BE2C (cell line): ENCODE data around the gene SH3RF3.

Source experiments
- DNase-seq: peaks from one replicate; pipeline ENCODE4 v3.0.0-alpha.2; 2020
- H3K27me3 ChIP-seq: fragments of 250-450 bp; sonication (Bioruptor Pico); 2 replicates; pipeline ENCODE4 v1.5.1; 2020; ENCODE audit warnings: mild to moderate bottlenecking
- H3K36me3 ChIP-seq: fragments of 250-450 bp; sonication (Bioruptor Pico); 2 replicates; pipeline ENCODE4 v1.5.1; 2020; ENCODE audit warnings: mild to moderate bottlenecking
- H3K4me1 ChIP-seq: fragments of 250-450 bp; sonication (Bioruptor Pico); 2 replicates; pipeline ENCODE4 v1.5.1; 2020
- H3K4me3 ChIP-seq: 2 replicates; pipeline ENCODE4 v1.5.1; 2011; ENCODE audit warnings: low read depth, low read length
- H3K9me3 ChIP-seq: fragments of 250-450 bp; sonication (Bioruptor Pico); 2 replicates; pipeline ENCODE4 v1.5.1; 2020
- TF ChIP-seq, protein P1 (sequence below): IDR thresholded peaks from 2 replicates; pipeline ENCODE4 v1.5.1; 2012; ENCODE audit warnings: mild to moderate bottlenecking, low read depth, low read length

The SH3RF3 gene

DNA sequence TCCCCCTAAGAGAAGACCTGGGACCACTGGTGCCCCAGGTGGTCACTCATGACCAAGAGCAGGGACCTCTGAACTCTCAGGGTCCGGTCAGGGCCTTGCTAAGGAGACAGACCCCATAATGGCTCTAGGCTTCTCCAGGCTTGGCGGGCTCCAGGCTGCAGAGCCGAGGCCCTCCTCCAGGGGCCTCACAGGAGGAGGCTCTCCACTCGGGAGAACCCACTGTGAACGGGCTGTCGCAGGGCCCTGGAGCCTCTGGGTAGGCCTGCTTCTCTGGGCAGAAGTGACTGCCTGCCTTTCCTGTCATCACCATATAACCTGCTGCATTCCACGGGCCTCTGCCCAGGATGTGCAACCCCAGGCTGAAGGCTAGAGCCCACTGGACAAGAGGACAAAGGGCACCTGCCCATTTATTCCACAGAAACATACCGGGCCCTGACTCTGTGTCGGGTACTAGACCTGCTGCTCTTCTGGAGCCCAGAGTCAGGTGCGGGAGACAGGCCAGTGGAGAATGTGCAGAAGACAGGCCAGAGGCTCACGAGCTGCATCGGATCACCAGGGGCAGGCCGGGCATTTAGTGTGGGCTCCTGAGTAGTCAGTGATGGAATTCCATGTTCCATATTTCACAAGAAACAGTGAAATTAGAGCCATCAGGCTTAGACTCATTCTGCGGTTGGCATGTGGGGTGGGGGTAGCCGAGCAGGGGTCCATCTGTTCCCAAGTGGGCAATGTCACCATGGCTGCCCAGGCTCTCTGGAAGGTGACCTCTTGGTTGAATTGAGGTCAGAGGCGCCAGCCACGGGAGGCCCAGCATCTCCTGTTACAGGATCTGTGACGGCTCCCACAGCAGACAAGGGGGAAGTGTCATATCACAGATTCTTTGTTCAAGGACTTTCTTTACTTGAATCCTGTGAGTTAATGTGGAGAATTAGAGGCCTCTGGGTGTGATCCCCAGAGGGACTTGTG, 220.8 kb downstream of the SH3RF3 start:
- no peak for DNase-seq
- Histone ChIP-seq H3K27me3 (no peaks in the 10 kb centered on the region), H3K4me1 (no peaks in the 10 kb centered on the region), H3K4me3 (no peak overlapping the region), H3K9me3 (no peaks in the 10 kb centered on the region), H3K36me3 (no peaks in the 10 kb centered on the region)
- TF ChIP-seq, protein P1, sequence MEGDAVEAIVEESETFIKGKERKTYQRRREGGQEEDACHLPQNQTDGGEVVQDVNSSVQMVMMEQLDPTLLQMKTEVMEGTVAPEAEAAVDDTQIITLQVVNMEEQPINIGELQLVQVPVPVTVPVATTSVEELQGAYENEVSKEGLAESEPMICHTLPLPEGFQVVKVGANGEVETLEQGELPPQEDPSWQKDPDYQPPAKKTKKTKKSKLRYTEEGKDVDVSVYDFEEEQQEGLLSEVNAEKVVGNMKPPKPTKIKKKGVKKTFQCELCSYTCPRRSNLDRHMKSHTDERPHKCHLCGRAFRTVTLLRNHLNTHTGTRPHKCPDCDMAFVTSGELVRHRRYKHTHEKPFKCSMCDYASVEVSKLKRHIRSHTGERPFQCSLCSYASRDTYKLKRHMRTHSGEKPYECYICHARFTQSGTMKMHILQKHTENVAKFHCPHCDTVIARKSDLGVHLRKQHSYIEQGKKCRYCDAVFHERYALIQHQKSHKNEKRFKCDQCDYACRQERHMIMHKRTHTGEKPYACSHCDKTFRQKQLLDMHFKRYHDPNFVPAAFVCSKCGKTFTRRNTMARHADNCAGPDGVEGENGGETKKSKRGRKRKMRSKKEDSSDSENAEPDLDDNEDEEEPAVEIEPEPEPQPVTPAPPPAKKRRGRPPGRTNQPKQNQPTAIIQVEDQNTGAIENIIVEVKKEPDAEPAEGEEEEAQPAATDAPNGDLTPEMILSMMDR: no peak

DNA sequence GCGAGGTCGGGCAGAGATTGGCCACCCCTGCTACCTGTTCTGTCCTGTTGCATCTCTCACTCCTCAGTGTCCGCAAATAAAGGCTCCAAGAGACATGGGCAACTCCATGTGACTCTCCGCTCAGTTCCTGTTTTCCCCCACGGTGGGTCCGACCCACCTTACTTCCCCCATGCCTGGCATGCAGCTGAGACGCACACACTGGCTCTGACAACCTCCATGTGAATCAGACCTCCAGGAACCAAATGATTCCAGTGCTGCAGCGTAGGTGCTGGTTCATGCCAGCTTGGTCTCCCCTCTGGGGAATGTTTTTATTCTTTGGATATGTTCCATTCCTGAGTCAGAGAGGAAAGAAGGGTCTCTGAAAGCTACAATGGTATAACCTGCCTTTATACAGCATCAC, 221.5 kb downstream of the SH3RF3 start:
- no peak for DNase-seq
- H3K36me3 ChIP-seq: no peaks in the 10 kb centered on the region
- no peaks in the 10 kb centered on the region for H3K4me1 ChIP-seq
- no peaks in the 10 kb centered on the region for H3K27me3 ChIP-seq
- no peak overlapping the region for H3K4me3 ChIP-seq
- TF ChIP-seq, protein P1: no peak
- H3K9me3 ChIP-seq: no peaks in the 10 kb centered on the region

DNA sequence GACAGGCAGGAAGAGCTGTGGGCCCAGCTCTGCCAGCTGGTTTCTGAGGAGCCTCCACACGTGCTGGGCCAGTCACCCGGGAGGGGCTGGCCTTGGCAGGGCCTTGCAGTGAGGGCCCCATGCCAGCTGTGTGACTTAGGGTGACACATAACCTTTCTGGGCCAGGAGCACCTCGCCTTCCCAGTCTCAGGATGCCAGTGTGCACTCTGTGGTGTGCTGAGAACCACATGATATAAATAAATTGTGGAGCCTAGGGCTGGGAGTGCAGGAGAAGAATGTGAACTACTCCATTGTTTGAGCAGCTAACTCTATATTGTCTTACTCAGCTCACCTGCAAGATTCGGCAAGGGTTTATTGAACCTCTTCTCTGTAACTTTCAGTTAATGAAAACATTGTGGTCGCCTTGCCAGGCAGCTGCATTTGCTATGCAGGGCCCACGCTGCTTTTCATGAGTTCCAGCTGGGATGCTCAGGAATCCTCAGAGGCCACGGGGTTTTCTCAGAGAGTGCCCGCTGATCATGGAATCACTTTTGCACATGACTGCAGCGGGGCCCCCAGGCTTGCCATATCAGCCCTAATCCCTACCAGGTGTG, 222.3 kb downstream of the SH3RF3 start:
- no peak overlapping the region for H3K4me3 ChIP-seq
- TF ChIP-seq, protein P1: no peak
- no peak for DNase-seq
- H3K27me3 ChIP-seq: no peaks in the 10 kb centered on the region
- no peaks in the 10 kb centered on the region for H3K9me3 ChIP-seq
- no peaks in the 10 kb centered on the region for H3K4me1 ChIP-seq
- H3K36me3 ChIP-seq: no peaks in the 10 kb centered on the region

DNA sequence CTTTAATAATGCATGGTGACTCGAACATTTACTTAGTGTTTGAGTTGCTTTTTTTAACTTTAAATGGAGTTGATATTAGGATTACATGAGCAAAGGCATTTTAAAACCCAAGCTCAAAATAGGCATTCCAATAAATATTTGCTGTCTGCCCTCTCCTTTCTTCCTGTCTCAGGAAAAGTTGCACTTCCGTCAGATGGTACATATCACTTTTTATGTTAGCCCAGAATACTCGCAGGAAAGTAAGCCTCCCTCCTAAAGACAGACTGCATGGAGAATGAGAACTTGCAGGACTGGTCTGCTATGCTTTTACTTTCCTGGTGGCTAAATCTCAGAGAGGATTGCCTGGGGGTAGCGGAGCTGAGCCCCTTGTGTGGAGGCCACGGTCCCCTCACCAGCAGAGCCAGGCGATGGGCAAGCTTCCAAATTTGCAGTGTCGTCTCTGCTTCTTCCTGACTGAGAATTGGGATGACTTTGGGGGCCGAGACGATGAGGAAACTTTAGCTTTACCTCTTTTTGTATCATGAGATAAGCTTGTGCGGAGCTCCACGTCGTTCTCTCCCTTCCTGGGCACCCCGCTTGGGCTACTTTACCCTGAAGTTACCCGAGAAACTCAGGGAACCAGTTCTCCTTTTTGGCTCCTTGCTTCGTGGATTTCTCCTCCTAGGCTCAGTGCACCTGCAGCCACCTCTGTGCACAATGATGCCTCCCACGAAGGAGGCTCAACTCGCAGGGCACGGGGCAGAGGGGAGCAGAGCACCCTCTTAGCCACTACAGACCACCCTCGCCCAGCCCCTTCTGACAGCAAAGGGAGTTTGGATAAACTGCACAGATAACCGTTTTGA, 223.3 kb downstream of the SH3RF3 start:
- TF ChIP-seq, protein P1: no peak
- no peak for DNase-seq
- Histone ChIP-seq H3K36me3 (no peaks in the 10 kb centered on the region), H3K27me3 (no peaks in the 10 kb centered on the region), H3K4me1 (no peaks in the 10 kb centered on the region), H3K9me3 (no peaks in the 10 kb centered on the region), H3K4me3 (no peak overlapping the region)

DNA sequence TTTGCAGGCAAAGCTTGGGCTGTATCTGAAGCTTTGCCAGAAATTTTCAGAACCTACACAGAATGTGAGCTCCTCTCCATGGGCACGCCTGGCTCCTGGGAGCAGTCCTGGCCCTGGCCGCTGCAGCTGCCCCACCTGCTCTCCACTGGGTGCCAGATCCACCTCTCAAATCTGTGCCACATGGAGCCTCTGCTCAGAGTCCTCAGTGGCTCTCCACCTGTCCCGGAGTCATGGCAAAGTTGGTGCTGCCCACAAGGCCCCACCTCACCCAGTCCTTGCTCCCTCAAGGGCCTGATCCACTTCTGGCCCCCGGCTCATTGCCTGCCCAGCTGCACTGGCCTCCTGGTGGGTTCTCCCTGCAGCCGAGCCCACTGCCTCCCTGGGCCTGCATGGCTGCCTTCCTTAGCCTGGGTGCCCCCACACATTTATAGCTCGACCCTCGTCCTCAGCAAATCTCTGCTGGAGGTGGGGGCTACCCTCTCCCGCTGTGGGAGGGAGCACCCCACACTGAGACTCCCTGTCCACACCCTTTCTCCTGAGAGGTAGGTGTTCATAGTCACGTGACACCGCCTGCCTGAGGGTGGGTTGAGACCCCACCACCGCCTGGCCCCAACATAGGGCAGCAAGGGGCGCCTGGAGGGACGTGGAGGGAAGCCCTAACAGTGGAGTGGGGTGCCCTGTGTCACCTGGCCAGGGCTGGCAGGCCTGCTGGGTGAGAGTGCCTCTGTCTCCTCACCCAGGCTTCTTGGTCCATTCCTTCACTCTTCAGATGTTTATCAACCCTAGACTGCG, 224.1 kb downstream of the SH3RF3 start:
- no peaks in the 10 kb centered on the region for H3K27me3 ChIP-seq
- no peak overlapping the region for H3K4me3 ChIP-seq
- H3K9me3 ChIP-seq: no peaks in the 10 kb centered on the region
- TF ChIP-seq, protein P1: no peak
- no peaks in the 10 kb centered on the region for H3K4me1 ChIP-seq
- no peaks in the 10 kb centered on the region for H3K36me3 ChIP-seq
- DNase-seq: no peak
